Heart right ventricle (tissue), 16 donors: Measurements from ENCODE around the gene MTREX. TPM values are rescaled to one million over a fixed set of nuclear protein-coding genes. Genes with fewer than 3 reads are reported as not detected.

Experiments used
- ATAC-seq, 8 donors: fragments of 200-7000 bp; cut with Tn5 transposase; one replicate each; pipeline ENCODE4 v1.9.1; 2020; ENCODE audit warnings: mild to moderate bottlenecking in 8 of 8, moderate library complexity in 8 of 8, moderate number of reproducible peaks in 1 of 8
- DNase-seq, 2 donors: peaks; one replicate each; pipeline ENCODE4 v3.0.0-alpha.2; 2020
- H3K27ac ChIP-seq, 10 donors: fragments of 200-600 bp; sonication (generic) in 2 of 10; one replicate each; pipeline versions ENCODE4 v1.5.0 to v1.8.0; 2020 to 2022; ENCODE audit warnings: mild to moderate bottlenecking in 3 of 10
- H3K27me3 ChIP-seq, 7 donors: fragments of 200-600 bp; one replicate each; pipeline ENCODE4 v1.8.0; 2021 to 2022; ENCODE audit warnings: mild to moderate bottlenecking in 2 of 7
- H3K36me3 ChIP-seq, 9 donors: fragments of 200-600 bp; sonication (generic) in 1 of 9; one replicate each; pipeline versions ENCODE4 v1.5.0 to v1.8.0; 2020 to 2022; ENCODE audit warnings: mild to moderate bottlenecking in 2 of 9
- H3K4me1 ChIP-seq, 9 donors: fragments of 200-600 bp; sonication (generic) in 1 of 9; one replicate each; pipeline versions ENCODE4 v1.5.0 to v1.8.0; 2020 to 2022; ENCODE audit warnings: mild to moderate bottlenecking in 4 of 9
- H3K4me3 ChIP-seq, 10 donors: fragments of 200-600 bp; sonication (generic) in 2 of 10; one replicate each; pipeline versions ENCODE4 v1.5.0 to v1.8.0; 2020 to 2022; ENCODE audit warnings: mild to moderate bottlenecking in 7 of 10, moderate library complexity in 2 of 10
- H3K9me3 ChIP-seq, 11 donors: fragments of 200-600 bp in 10 of 11; sonication (generic) in 2 of 11; one replicate each; pipeline versions ENCODE4 v1.5.0 to v1.8.0; 2013 to 2022; ENCODE audit warnings: mild to moderate bottlenecking in 2 of 11, control low read depth in 1 of 11, moderate library complexity in 1 of 11
- CTCF ChIP-seq, 9 donors: fragments of 200-600 bp; sonication (generic) in 2 of 9; IDR thresholded peaks; one replicate each; pipeline versions ENCODE4 v1.5.0 to v1.8.0; 2021 to 2022; ENCODE audit warnings: antibody characterized with exemption in 9 of 9, mild to moderate bottlenecking in 5 of 9, moderate library complexity in 1 of 9
- WGBS, 2 donors: extraction: QIAGEN DNeasy Blood & Tissue Kit; methylation state at CpG; one replicate each; pipeline ENCODE4 v1.1.7; 2013; ENCODE audit warnings: inconsistent platforms in 1 of 2; 5-methylcytosine and 5-hydroxymethylcytosine counted together
- intact Hi-C, 10 donors: fragments of 100-400 bp; cut with DNase I; formaldehyde crosslinking; loops; one replicate each; pipeline versions ENCODE4 v1.11.1 to v1.14.2; 2022
- polyA plus RNA-seq, 2 donors: library from polyadenylated mRNA; stranded (reverse); fragments of 200-250 nt; gene quantifications; one replicate each; pipeline ENCODE4 v1.2.3, GENCODE V29; 2013
- total RNA-seq, 10 donors: library from RNA; stranded (reverse); fragmentation: NEBNext Ultra II Directional in 3 of 10; extraction: Animal tissue kit (Norgen Biotek cat#: 25700) in 3 of 10; gene quantifications; one replicate each; pipeline versions ENCODE4 v1.2.1 to v1.2.4, GENCODE V29; 2021 to 2023
- donor health status: Arrhythmogenic right ventricular cardiomyopathy.
- donor health status: ischemic (EF 13 %, LVEDD 7.1; RV severe dilation, severe dysfunction).
- donor health status: healthy with polysubstance abuse.
- donor health status: DM: no; HTN: yes; CAD: no.
- donor health status: DM: no; HTN: no; CAD: no.
- donor health status: ischemic (EF 25% LVEDD 6.9; RV normal size, moderate dysfunction).
- donor health status: ischemic (EF 25% LVEDD 5.7; RV mildly dilated, moderate dysfunction).
- donor health status: healthy.
- donor health status: DM: yes; HTN: yes; CAD: no.
- donor health status: Ischemic cardiomyopathy.
- donor health status: ischemic (EF 35%, LVEDD 5.7; RV mildly dilated, moderate dysfunction).
- donor health status: nonischemic (EF 11% LVEDD 7.7; RV severe dilation, severe dysfunction).
- donor health status: DM: yes; HTN: yes; CAD: no.
- donor health status: PGD.
- donor health status: ischemic (EF 29% LVEDD 5.4; RV normal size, mild dysfunction).
- donor health status: nonischemic (EF 23%, LVEDD 6.1; RV moderate dilation, normal function).

The MTREX gene
- total and polyA plus RNA-seq, 12 donors: 17.9 to 69.9 (median 62.1) TPM

DNA sequence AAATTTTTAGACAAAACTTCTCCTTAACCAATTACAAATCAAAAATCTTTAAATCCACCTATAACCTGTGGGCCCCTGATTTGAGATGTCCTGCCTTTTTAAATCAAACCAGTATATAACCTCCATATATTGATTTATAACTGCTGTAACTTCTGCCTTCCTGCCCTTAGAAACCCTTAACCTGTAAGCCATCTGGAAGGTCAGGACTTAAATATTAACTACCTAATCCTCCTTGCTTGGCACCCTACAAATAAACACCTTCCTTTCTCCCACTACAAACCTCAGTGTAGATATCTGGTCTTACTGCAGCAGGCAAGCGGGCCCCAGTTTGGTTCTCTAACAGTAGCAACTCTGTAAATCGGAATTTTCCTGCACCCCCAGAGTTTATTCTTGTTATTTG is 83.9 kb downstream of the MTREX start:
- no peak for ATAC-seq

DNA sequence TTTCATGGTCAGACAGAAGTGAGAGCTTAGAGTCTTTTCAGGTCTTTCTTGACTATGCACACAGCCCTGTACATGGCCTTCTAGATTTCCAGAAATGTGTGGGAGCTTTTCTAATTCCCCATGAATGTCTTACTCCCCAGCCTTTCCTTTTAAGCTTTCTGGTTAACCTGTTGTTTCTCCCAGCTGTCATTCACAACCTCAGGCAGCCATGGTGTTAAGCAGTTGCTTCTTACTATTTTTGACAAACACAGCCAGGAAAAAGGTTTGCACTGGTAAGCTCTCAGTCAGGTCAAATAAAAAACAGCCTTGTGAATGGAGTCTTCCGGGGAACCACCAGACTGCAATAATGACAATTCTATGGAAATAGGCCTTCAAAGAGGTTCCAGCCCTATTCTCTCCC is 84.9 kb downstream of the MTREX start:
- TF ChIP-seq CTCF (IDR thresholded peaks at IDR 0.05): no peak
- H3K36me3 ChIP-seq: peaks cover 0 to 88% (median 7%) of the 10 kb centered on the region in 9 donors
- H3K9me3 ChIP-seq: peaks cover 0 to 13% (median 3%) of the 10 kb centered on the region in 11 donors

More for the DNA sequence above, 83.9 kb downstream of the MTREX start:
- H3K36me3 ChIP-seq: peaks cover 0 to 85% (median 7%) of the 10 kb centered on the region in 9 donors
- peaks cover 0 to 13% (median 3%) of the 10 kb centered on the region in 11 donors for H3K9me3 ChIP-seq
- no peaks in the 10 kb centered on the region for H3K27me3 ChIP-seq
- H3K4me3 ChIP-seq: no peak overlapping the region
- TF ChIP-seq CTCF (IDR thresholded peaks at IDR 0.05): no peak
- H3K4me1 ChIP-seq: peaks cover 0 to 24% (median 5%) of the 10 kb centered on the region in 9 donors
- no peak overlapping the region for H3K27ac ChIP-seq
- intact Hi-C loops: no loop called here
- no peak for DNase-seq
- 98 to 100% methylated on average over 2 of the region's 2 CpGs for WGBS, 2 donors

DNA sequence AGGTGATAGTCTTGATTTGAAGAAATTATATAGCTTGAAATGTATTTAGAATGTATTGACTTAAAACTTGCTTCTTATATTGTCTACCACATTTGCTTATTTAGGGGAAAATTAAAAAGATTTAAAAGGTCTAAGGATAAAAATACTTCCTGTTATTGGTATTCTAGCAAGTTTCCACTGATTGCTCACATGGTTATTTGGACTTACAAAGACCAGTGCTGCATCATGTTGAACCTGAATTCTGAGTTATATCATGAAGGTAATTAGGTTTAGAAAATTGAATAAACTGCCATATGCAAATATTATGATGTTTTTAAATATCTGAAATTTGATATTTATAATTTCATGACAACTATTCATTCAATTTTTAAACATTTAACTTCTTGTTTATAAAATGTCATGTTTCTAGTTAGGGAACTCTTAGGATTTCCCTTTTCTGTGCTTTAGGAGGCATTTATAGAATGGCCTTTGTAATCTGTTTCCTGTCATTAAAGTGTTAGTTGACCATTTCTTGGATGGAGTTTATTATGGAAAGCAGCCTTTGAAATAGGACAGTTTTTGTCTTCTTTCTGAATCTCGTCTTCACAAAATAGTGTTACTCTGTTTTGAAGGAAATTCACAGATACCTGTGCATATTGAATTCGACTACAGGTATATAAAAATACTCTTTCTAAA is 85.8 kb downstream of the MTREX start:
- WGBS, 2 donors: 32 to 38% methylated on average over 2 of the region's 2 CpGs
- H3K27me3 ChIP-seq: no peaks in the 10 kb centered on the region
- DNase-seq (no peak), ATAC-seq (no peak)
- intact Hi-C loops: no loop called here
- peaks cover 0 to 88% (median 4%) of the 10 kb centered on the region in 9 donors for H3K36me3 ChIP-seq
- peaks cover 0 to 24% (median 5%) of the 10 kb centered on the region in 9 donors for H3K4me1 ChIP-seq
- H3K4me3 ChIP-seq: no peak overlapping the region
- H3K9me3 ChIP-seq: peaks cover 0 to 13% (median 3%) of the 10 kb centered on the region in 11 donors
- H3K27ac ChIP-seq: peak overlapping the region in 1 of 10 donors; percentile 0
- TF ChIP-seq CTCF (IDR thresholded peaks at IDR 0.05): no peak

More for the DNA sequence above, 84.9 kb downstream of the MTREX start:
- Histone ChIP-seq H3K27ac (no peak overlapping the region), H3K4me3 (no peak overlapping the region), H3K4me1 (peaks cover 0 to 24% (median 5%) of the 10 kb centered on the region in 9 donors), H3K27me3 (no peaks in the 10 kb centered on the region)
- intact Hi-C loops: no loop called here
- WGBS, 2 donors: 100% methylated on average over 1 of the region's 1 CpG
- ATAC-seq: no peak
- no peak for DNase-seq

DNA sequence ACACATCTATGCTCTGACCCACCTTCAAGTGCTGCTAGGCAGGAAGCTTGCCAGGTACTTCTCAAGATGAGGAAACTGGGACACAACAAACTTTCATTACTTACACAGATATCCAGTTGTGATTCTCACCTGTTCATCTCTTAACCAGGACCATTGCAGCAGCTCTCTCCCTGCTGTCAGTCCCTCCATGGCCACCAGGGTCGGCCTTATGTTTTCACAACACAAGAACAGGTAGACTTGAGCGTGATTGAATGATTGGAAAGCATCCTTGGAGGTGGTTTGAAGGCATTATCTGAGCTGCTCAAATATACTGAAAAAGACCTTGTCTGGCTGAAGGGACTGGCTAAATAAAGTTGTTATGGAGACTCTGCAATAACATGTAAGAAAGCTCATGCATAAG is 94.4 kb downstream of the MTREX start:
- WGBS, 2 donors: 45 to 47% methylated on average over 2 of the region's 2 CpGs
- Histone ChIP-seq H3K4me3 (no peak overlapping the region), H3K27ac (no peak overlapping the region), H3K27me3 (no peaks in the 10 kb centered on the region), H3K9me3 (no peaks in the 10 kb centered on the region), H3K4me1 (peaks cover 0 to 5% (median 0%) of the 10 kb centered on the region in 9 donors), H3K36me3 (peaks cover 0 to 98% (median 17%) of the 10 kb centered on the region in 9 donors)
- no peak for TF ChIP-seq CTCF (IDR thresholded peaks at IDR 0.05)
- intact Hi-C loops: loop anchor here in 1 of 10 donors (5.0 to 10.0 kb wide), 2 partner anchors 57 to 290 kb away; no protein-coding TSS in a partner anchor
- DNase-seq (no peak), ATAC-seq (no peak)
